K562 (cell line): ENCODE data around the gene PACS1. TPM values are rescaled to one million over a fixed set of nuclear protein-coding genes. Genes with fewer than 3 reads are reported as not detected.

Source experiments
- ATAC-seq: fragments of 200-7000 bp; cut with Tn5 transposase; 3 replicates; pipeline ENCODE4 v1.9.1; 2020; ENCODE audit warnings: moderate library complexity
- BruUV-seq: library from RNA; stranded (reverse); fragments of 400-500 nt; replicated peaks from 2 replicates; lab custom pipeline; 2021; lab: Mats Ljungman, UMichigan
- CTCF ChIA-PET: fragments of 300-600 bp; formaldehyde crosslinking; extraction: SDS; loops from one replicate; lab custom pipeline; 2021; ENCODE audit warnings: low intra/inter-chr PET ratio; lab: Yijun Ruan, JAX
- POLR2A ChIA-PET: fragments of 300-600, 350-650 bp; sonication (Branson Sonifier 250); formaldehyde crosslinking; extraction: SDS; loops from one replicate; lab custom pipeline; 2021; ENCODE audit warnings: antibody characterized with exemption, inconsistent platforms; lab: Yijun Ruan, JAX
- DNase-seq, 4 experiments: peaks; one replicate each; pipeline versions ENCODE4 v3.0.0 to v3.0.0-alpha.2; 2011 to 2018; ENCODE audit warnings: low spot score in 3 of 4, mixed read lengths in 3 of 4; ENCODE audit errors: extremely low read depth in 1 of 4
- FAIRE-seq: peaks from 2 replicates; lab custom pipeline; 2011; peaks lifted over from hg19 to GRCh38; lab: Jason Lieb, UNC
- H2AFZ ChIP-seq: 2 replicates; pipeline ENCODE4 v1.6.0; 2011; ENCODE audit warnings: low read depth, low read length, control low read depth, inconsistent platforms
- H3K27ac ChIP-seq: fragments of 200-600 bp; 3 replicates; pipeline ENCODE4 v1.8.0; 2011; ENCODE audit warnings: low read depth, mild to moderate bottlenecking, control low read depth, inconsistent platforms, low read length, moderate library complexity, mixed read lengths; ENCODE audit errors: extremely low read depth
- H3K27me3 ChIP-seq, 2 experiments: fragments of 300-600 bp in 1 of 2; 2 replicates in 1 of 2; 3 replicates in 1 of 2; pipeline versions ENCODE4 v1.6.0 to v1.8.0; 2011; ENCODE audit warnings: inconsistent platforms in 2 of 2, low read length in 2 of 2, mild to moderate bottlenecking in 1 of 2, mixed read lengths in 1 of 2, moderate library complexity in 1 of 2; ENCODE audit not compliant: control insufficient read depth in 2 of 2, insufficient read depth in 2 of 2
- H3K36me3 ChIP-seq: fragments of 300-600 bp; 3 replicates; pipeline ENCODE4 v1.8.0; 2011; ENCODE audit warnings: mild to moderate bottlenecking, low read length, inconsistent platforms; ENCODE audit not compliant: control insufficient read depth, insufficient read depth
- H3K4me1 ChIP-seq, 2 experiments: fragments of 200-600 bp in 1 of 2; replicated peaks in 1 of 2; 2 replicates in 1 of 2; 3 replicates in 1 of 2; pipeline versions ENCODE4 v1.5.1 to v1.8.0; 2011; ENCODE audit warnings: inconsistent platforms in 2 of 2, low read length in 2 of 2, mild to moderate bottlenecking in 1 of 2, mixed read lengths in 1 of 2, moderate library complexity in 1 of 2; ENCODE audit not compliant: control insufficient read depth in 2 of 2, insufficient read depth in 2 of 2
- H3K4me2 ChIP-seq: 2 replicates; pipeline ENCODE4 v1.6.1; 2011; ENCODE audit warnings: low read length, control low read depth, inconsistent platforms, mixed read lengths; ENCODE audit not compliant: insufficient read depth
- H3K4me3 ChIP-seq: fragments of 200-600 bp; sonication (generic), shearing (Covaris generic); 2 replicates; pipeline ENCODE4 v1.5.1; 2016; ENCODE audit warnings: control low read depth, inconsistent platforms
- H3K79me2 ChIP-seq: fragments of 200-600 bp; 3 replicates; pipeline ENCODE4 v1.8.0; 2011; ENCODE audit warnings: low read length, inconsistent platforms; ENCODE audit not compliant: control insufficient read depth, insufficient read depth
- H3K9ac ChIP-seq, 2 experiments: 2 replicates each; pipeline versions ENCODE4 v1.6.0 to v1.6.1; 2011; ENCODE audit warnings: low read depth in 2 of 2, low read length in 2 of 2, control low read depth in 1 of 2, inconsistent platforms in 1 of 2, mild to moderate bottlenecking in 1 of 2, mixed read lengths in 1 of 2; ENCODE audit not compliant: insufficient read depth in 1 of 2
- H3K9me1 ChIP-seq: one replicate; pipeline ENCODE4 v1.6.0; 2011; ENCODE audit warnings: inconsistent platforms, mild to moderate bottlenecking, low read length, moderate library complexity; ENCODE audit not compliant: control insufficient read depth, insufficient read depth
- H3K9me3 ChIP-seq: replicated peaks from 2 replicates; pipeline ENCODE4 v1.5.1; 2011; ENCODE audit warnings: low read depth, low read length, inconsistent platforms; ENCODE audit not compliant: control insufficient read depth, insufficient read depth
- H4K20me1 ChIP-seq: replicated peaks from 2 replicates; pipeline ENCODE4 v1.6.1; 2011; ENCODE audit warnings: low read length, inconsistent platforms, mixed read lengths; ENCODE audit not compliant: control insufficient read depth, insufficient read depth
- BMI1 ChIP-seq: fragments of 150-350 bp; IDR thresholded peaks from 2 replicates; pipeline ENCODE4 v1.6.1; 2014; ENCODE audit warnings: low read length
- FIP1L1 ChIP-seq: fragments of 200-400 bp; formaldehyde crosslinking; IDR thresholded peaks from 2 replicates; pipeline ENCODE4 v1.6.1; 2018; ENCODE audit warnings: mild to moderate bottlenecking, low read depth, low read length; ENCODE audit not compliant: poor library complexity, severe bottlenecking
- MAX ChIP-seq: sonication (generic); formaldehyde crosslinking; IDR thresholded peaks from 2 replicates; pipeline ENCODE4 v1.9.0; 2022; ENCODE audit warnings: mild to moderate bottlenecking, missing genetic modification reagents
- MTA2 ChIP-seq: fragments of 450-650 bp; IDR thresholded peaks from 2 replicates; pipeline ENCODE4 v1.6.1; 2016; ENCODE audit warnings: low read depth
- MYBL2 ChIP-seq, 2 experiments: fragments of 450-650 bp in 1 of 2; sonication (generic) in 1 of 2; formaldehyde crosslinking in 1 of 2; IDR thresholded peaks; 2 replicates each; pipeline versions ENCODE4 v1.6.1 to v1.8.1; 2017 to 2022; ENCODE audit warnings: borderline replicate concordance in 1 of 2, inconsistent platforms in 1 of 2, low read depth in 1 of 2, mild to moderate bottlenecking in 1 of 2, missing genetic modification reagents in 1 of 2, moderate library complexity in 1 of 2
- NFRKB ChIP-seq: fragments of 450-650 bp; IDR thresholded peaks from 2 replicates; pipeline ENCODE4 v1.6.1; 2016; ENCODE audit warnings: low read depth
- NR4A1 ChIP-seq, 2 experiments: fragments of 250-450 bp in 1 of 2; fragments of 450-650 bp in 1 of 2; sonication (Bioruptor Pico) in 1 of 2; IDR thresholded peaks; 2 replicates each; pipeline versions ENCODE4 v1.4.0 to v1.6.1; 2016 to 2020; ENCODE audit warnings: mild to moderate bottlenecking in 2 of 2, missing compliant biosample characterization in 1 of 2, missing genetic modification characterization in 1 of 2, moderate library complexity in 1 of 2
- SIRT6 ChIP-seq: IDR thresholded peaks from one replicate; pipeline ENCODE4 v1.6.1; 2012; ENCODE audit warnings: low read depth, mild to moderate bottlenecking, control low read depth, inconsistent platforms, low read length, moderate library complexity
- TCF15 ChIP-seq: fragments of 250-450 bp; sonication (Bioruptor Pico); IDR thresholded peaks from 2 replicates; pipeline ENCODE4 v1.8.0; 2022; ENCODE audit warnings: moderate library complexity, mild to moderate bottlenecking, inconsistent platforms
- USF1 ChIP-seq: sonication (generic); formaldehyde crosslinking; IDR thresholded peaks from 2 replicates; pipeline ENCODE4 v1.9.0; 2022; ENCODE audit warnings: mild to moderate bottlenecking, missing genetic modification reagents
- ZFP30 ChIP-seq: fragments of 250-450 bp; sonication (Bioruptor Pico); IDR thresholded peaks from 2 replicates; pipeline ENCODE4 v1.8.0; 2022; ENCODE audit warnings: moderate library complexity, mild to moderate bottlenecking, inconsistent platforms, borderline replicate concordance
- ZNF140 ChIP-seq: fragments of 250-450 bp; sonication (Bioruptor Pico); IDR thresholded peaks from 2 replicates; pipeline ENCODE4 v1.8.0; 2021; ENCODE audit warnings: moderate library complexity, mild to moderate bottlenecking, inconsistent platforms
- WGBS: fragments of 100-300 bp; shearing (Covaris generic); methylation state at CpG from one replicate; pipeline ENCODE4 v1.1.6; 2016; ENCODE audit warnings: low coverage, mixed read lengths; ENCODE audit not compliant: insufficient coverage; ENCODE audit errors: missing lambda C conversion rate; 5-methylcytosine and 5-hydroxymethylcytosine counted together
- in situ Hi-C: fragments of 300-500 bp; cut with MboI; formaldehyde crosslinking; loops from 4 replicates; pipeline ENCODE4 v1.15.0; 2018; ENCODE audit warnings: inconsistent platforms, mixed read lengths
- intact Hi-C: fragments of 100-400 bp; cut with micrococcal nuclease; formaldehyde crosslinking; loops from 2 replicates; pipeline ENCODE4 v1.14.2; 2022
- polyA plus RNA-seq, 8 experiments: library from polyadenylated mRNA; depleted of rRNA in 4 of 8; stranded (reverse) in 5 of 8; unstranded in 3 of 8; fragments of >200 nt; fragmentation: Nextera tagmentation in 2 of 8; fragmentation: Illumina TruSeq in 1 of 8; extraction: Ambion mirVana in 2 of 8; extraction: Trizol in 1 of 8; gene quantifications; 2 replicates each; pipeline versions ENCODE4 v1.2.1 to v1.2.3, GENCODE V29; 2011 to 2014; ENCODE audit warnings: inconsistent platforms in 1 of 8, missing spikeins in 1 of 8
- total RNA-seq, 7 experiments: library from RNA; depleted of rRNA in 6 of 7; stranded (reverse); fragments of >200 nt in 6 of 7; fragmentation: Illumina TruSeq in 2 of 7; extraction: Trizol in 2 of 7; gene quantifications; 2 replicates each; pipeline versions ENCODE4 v1.2.1 to v1.2.3, GENCODE V29; 2011 to 2021; ENCODE audit warnings: low replicate concordance in 1 of 7

PACS1 gene
- total and polyA plus RNA-seq, 9 of the 15 experiments (the other 6 are each of a cell fraction or from before 2014, with no cell fraction given), result 0.34 to 28.1 (median 8.5) TPM

GRCh38 chr11:66224226-66224855 lies 154.3 kb downstream of the PACS1 start (continued):
- TF ChIP-seq USF1, result no peak
- TF ChIP-seq FIP1L1, result no peak
- no peak for TF ChIP-seq MYBL2 (IDR thresholded peaks at IDR 0.05; ENCODE audit: low read depth)
- TF ChIP-seq MYBL2 (CRISPR knock-in tag; IDR thresholded peaks at IDR 0.05; ENCODE audit: borderline replicate concordance), result no peak
- TF ChIP-seq ZFP30 (CRISPR knock-in tag), result no peak
- no peak for TF ChIP-seq NR4A1 (CRISPR knock-in tag; IDR thresholded peaks at IDR 0.05)
- TF ChIP-seq NR4A1 (tag; IDR thresholded peaks at IDR 0.05), result no peak
- TF ChIP-seq MTA2, result no peak

GRCh38 chr11:66225066-66225465 lies 155.0 kb downstream of the PACS1 start:
- intact Hi-C loops, result no loop called here
- Histone ChIP-seq H3K27ac (no peak overlapping the region), H3K4me1 (peaks cover 7 to 14% of the 10 kb centered on the region in 2 experiments; a peak in 3 of 5 replicates), H3K9me3 (no peaks in the 10 kb centered on the region), H3K79me2 (no peaks in the 10 kb centered on the region), H3K9ac (no peak overlapping the region), H3K9me1 (no peaks in the 10 kb centered on the region), H3K36me3 (peaks cover 32% of the 10 kb centered on the region), H4K20me1 (peaks cover 5% of the 10 kb centered on the region; the same call in 1 of the 2 replicates), H3K27me3 (no peaks in the 10 kb centered on the region), H2AFZ (no peak overlapping the region), H3K4me2 (no peak overlapping the region), H3K4me3 (no peak overlapping the region)
- in situ Hi-C loops, result no loop called here
- BruUV-seq, result no TSS peak
- no peak for FAIRE-seq
- ATAC-seq, result no peak
- CTCF ChIA-PET, result no interaction called here
- POLR2A ChIA-PET, result interaction anchor here (1.2 kb wide), 1 partner anchor 9 kb away, joined by 3 read pairs; no protein-coding TSS in a partner anchor
- DNase-seq, result no peak
- WGBS, result 77% methylated on average over 2 of the region's 2 CpGs
- TF ChIP-seq SIRT6, result no peak
- no peak for TF ChIP-seq BMI1
- no peak for TF ChIP-seq MAX
- no peak for TF ChIP-seq ZNF140 (CRISPR knock-in tag)
- no peak for TF ChIP-seq NFRKB
- no peak for TF ChIP-seq TCF15 (CRISPR knock-in tag)
